Liver (tissue), 9 donors: ENCODE measurements around the gene VAV3. TPM values are rescaled to one million over a fixed set of nuclear protein-coding genes. Genes with fewer than 3 reads are reported as not detected.

Experiments
- DNase-seq: peaks from one replicate; pipeline ENCODE4 v3.0.0-alpha.2; 2017; ENCODE audit warnings: low spot score
- H3K27ac ChIP-seq, 2 donors: one replicate each; pipeline ENCODE4 v1.7.0; 2013; ENCODE audit warnings: inconsistent platforms in 2 of 2, low read length in 2 of 2, control low read depth in 1 of 2, low read depth in 1 of 2, mild to moderate bottlenecking in 1 of 2
- H3K27me3 ChIP-seq, 4 donors: one replicate each; pipeline versions ENCODE4 v1.6.1 to v1.7.0; 2013; ENCODE audit warnings: low read length in 3 of 4, inconsistent platforms in 1 of 4, mild to moderate bottlenecking in 1 of 4, moderate library complexity in 1 of 4; ENCODE audit not compliant: control insufficient read depth in 4 of 4, insufficient read depth in 4 of 4
- H3K36me3 ChIP-seq, 4 donors: one replicate each; pipeline versions ENCODE4 v1.6.1 to v1.7.0; 2013; ENCODE audit warnings: low read length in 3 of 4, mild to moderate bottlenecking in 3 of 4, low read depth in 1 of 4, moderate library complexity in 1 of 4; ENCODE audit not compliant: control insufficient read depth in 4 of 4, insufficient read depth in 3 of 4
- H3K4me1 ChIP-seq, 4 donors: one replicate each; pipeline versions ENCODE4 v1.6.1 to v1.7.0; 2013; ENCODE audit warnings: low read length in 3 of 4, mild to moderate bottlenecking in 3 of 4, moderate library complexity in 1 of 4; ENCODE audit not compliant: control insufficient read depth in 4 of 4, insufficient read depth in 4 of 4
- H3K4me3 ChIP-seq, 3 donors: one replicate each; pipeline versions ENCODE4 v1.6.1 to v1.7.0; 2013; ENCODE audit warnings: low read length in 3 of 3, control low read depth in 1 of 3, low read depth in 1 of 3, mild to moderate bottlenecking in 1 of 3
- H3K9ac ChIP-seq, 2 donors: one replicate each; pipeline ENCODE4 v1.7.0; 2013; ENCODE audit warnings: low read length in 2 of 2, mild to moderate bottlenecking in 2 of 2, moderate library complexity in 2 of 2, control low read depth in 1 of 2, low read depth in 1 of 2
- H3K9me3 ChIP-seq, 4 donors: one replicate each; pipeline versions ENCODE4 v1.6.1 to v1.7.0; 2013; ENCODE audit warnings: low read length in 3 of 4; ENCODE audit not compliant: control insufficient read depth in 4 of 4
- EGR1 ChIP-seq, 2 donors: IDR thresholded peaks; 2 replicates each; pipeline ENCODE4 v1.6.1; 2016 to 2018; ENCODE audit warnings: antibody characterized with exemption in 2 of 2, low read depth in 2 of 2
- FOXA1 ChIP-seq: IDR thresholded peaks from 2 replicates; pipeline ENCODE4 v1.6.1; 2016; ENCODE audit warnings: antibody characterized with exemption
- FOXA2 ChIP-seq: IDR thresholded peaks from 2 replicates; pipeline ENCODE4 v1.6.1; 2016; ENCODE audit warnings: antibody characterized with exemption
- GABPA ChIP-seq, 2 donors: IDR thresholded peaks in 1 of 2; conservative IDR thresholded peaks in 1 of 2; 2 replicates each; pipeline ENCODE4 v1.6.1; 2016; ENCODE audit warnings: antibody characterized with exemption in 2 of 2, mild to moderate bottlenecking in 1 of 2, moderate library complexity in 1 of 2
- HNF4A ChIP-seq, 2 donors: conservative IDR thresholded peaks; 2 replicates each; pipeline ENCODE4 v1.6.1; 2016; ENCODE audit warnings: antibody characterized with exemption in 2 of 2, mild to moderate bottlenecking in 2 of 2
- HNF4G ChIP-seq: IDR thresholded peaks from 2 replicates; pipeline ENCODE4 v1.6.1; 2016; ENCODE audit warnings: antibody characterized with exemption
- JUND ChIP-seq, 2 donors: IDR thresholded peaks; 2 replicates each; pipeline ENCODE4 v1.6.1; 2016; ENCODE audit warnings: antibody characterized with exemption in 2 of 2
- MAX ChIP-seq: IDR thresholded peaks from 2 replicates; pipeline ENCODE4 v1.6.1; 2016; ENCODE audit warnings: antibody characterized with exemption
- NR2F2 ChIP-seq: IDR thresholded peaks from 2 replicates; pipeline ENCODE4 v1.6.1; 2016; ENCODE audit warnings: antibody characterized with exemption
- RXRA ChIP-seq, 2 donors: IDR thresholded peaks; 2 replicates each; pipeline ENCODE4 v1.6.1; 2017 to 2018; ENCODE audit warnings: antibody characterized with exemption in 2 of 2, mild to moderate bottlenecking in 1 of 2
- SP1 ChIP-seq: IDR thresholded peaks from 2 replicates; pipeline ENCODE4 v1.6.1; 2018; ENCODE audit warnings: antibody characterized with exemption, mild to moderate bottlenecking
- TAF1 ChIP-seq: conservative IDR thresholded peaks from 2 replicates; pipeline ENCODE4 v1.6.1; 2016; ENCODE audit warnings: antibody characterized with exemption, mild to moderate bottlenecking
- YY1 ChIP-seq: IDR thresholded peaks from 2 replicates; pipeline ENCODE4 v1.6.1; 2016; ENCODE audit warnings: antibody characterized with exemption, mild to moderate bottlenecking
- ZBTB33 ChIP-seq: IDR thresholded peaks from 2 replicates; pipeline ENCODE4 v1.6.1; 2016; ENCODE audit warnings: antibody characterized with exemption
- WGBS: extraction: QIAGEN DNeasy Blood & Tissue Kit; methylation state at CpG from one replicate; pipeline ENCODE4 v1.1.7; 2013; 5-methylcytosine and 5-hydroxymethylcytosine counted together
- polyA plus RNA-seq, 2 donors: library from polyadenylated mRNA; stranded (reverse) in 1 of 2; unstranded in 1 of 2; fragments of 200-250 nt in 1 of 2; fragments of >200 nt in 1 of 2; fragmentation: Nextera tagmentation in 1 of 2; extraction: Ambion mirVana in 1 of 2; gene quantifications; one replicate each; pipeline versions ENCODE4 v1.2.1 to v1.2.3, GENCODE V29; 2013 to 2015
- total RNA-seq, 2 donors: library from RNA; depleted of rRNA; stranded (reverse); fragments of >200 nt; gene quantifications; one replicate each; pipeline ENCODE4 v1.2.3, GENCODE V29; 2014
- TF ChIP-seq, protein P1 (sequence below): IDR thresholded peaks from 2 replicates; pipeline ENCODE4 v1.6.1; 2016; ENCODE audit warnings: antibody characterized with exemption, mild to moderate bottlenecking
- TF ChIP-seq, protein P2 (sequence below): fragments of 150-350 bp; IDR thresholded peaks from 2 replicates; pipeline ENCODE4 v1.5.1; 2017; ENCODE audit warnings: improper control_type of control experiment, low read depth, low read length; ENCODE audit not compliant: missing input control
- donor health status: healthy.
- donor health status: healthy.
- donor health status: healthy.
- donor health status: healthy.
- donor health status: healthy.

Gene VAV3
- total and polyA plus RNA-seq, 4 donors = 0.46 to 4.8 (median 2.7) TPM

DNA sequence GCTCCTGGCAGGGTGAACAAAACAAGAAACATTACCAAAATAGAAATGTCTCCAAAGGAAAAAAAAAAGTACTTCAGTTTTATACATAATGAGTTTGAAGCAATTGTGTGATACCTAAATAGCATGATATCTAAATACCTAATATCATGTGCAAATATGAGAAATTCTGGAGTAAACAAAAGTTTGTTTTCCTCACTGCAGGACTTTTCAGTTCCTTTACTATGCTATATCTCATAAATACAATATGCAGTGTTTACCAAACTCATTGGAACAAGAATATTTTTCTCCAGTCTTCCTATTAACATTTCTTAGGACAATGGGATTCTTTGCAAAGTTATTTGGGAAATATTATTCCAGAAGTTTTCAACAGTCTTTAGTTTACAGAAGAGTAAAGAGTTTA, 98.1 kb downstream of the VAV3 start (continued):
- TF ChIP-seq, protein P1, sequence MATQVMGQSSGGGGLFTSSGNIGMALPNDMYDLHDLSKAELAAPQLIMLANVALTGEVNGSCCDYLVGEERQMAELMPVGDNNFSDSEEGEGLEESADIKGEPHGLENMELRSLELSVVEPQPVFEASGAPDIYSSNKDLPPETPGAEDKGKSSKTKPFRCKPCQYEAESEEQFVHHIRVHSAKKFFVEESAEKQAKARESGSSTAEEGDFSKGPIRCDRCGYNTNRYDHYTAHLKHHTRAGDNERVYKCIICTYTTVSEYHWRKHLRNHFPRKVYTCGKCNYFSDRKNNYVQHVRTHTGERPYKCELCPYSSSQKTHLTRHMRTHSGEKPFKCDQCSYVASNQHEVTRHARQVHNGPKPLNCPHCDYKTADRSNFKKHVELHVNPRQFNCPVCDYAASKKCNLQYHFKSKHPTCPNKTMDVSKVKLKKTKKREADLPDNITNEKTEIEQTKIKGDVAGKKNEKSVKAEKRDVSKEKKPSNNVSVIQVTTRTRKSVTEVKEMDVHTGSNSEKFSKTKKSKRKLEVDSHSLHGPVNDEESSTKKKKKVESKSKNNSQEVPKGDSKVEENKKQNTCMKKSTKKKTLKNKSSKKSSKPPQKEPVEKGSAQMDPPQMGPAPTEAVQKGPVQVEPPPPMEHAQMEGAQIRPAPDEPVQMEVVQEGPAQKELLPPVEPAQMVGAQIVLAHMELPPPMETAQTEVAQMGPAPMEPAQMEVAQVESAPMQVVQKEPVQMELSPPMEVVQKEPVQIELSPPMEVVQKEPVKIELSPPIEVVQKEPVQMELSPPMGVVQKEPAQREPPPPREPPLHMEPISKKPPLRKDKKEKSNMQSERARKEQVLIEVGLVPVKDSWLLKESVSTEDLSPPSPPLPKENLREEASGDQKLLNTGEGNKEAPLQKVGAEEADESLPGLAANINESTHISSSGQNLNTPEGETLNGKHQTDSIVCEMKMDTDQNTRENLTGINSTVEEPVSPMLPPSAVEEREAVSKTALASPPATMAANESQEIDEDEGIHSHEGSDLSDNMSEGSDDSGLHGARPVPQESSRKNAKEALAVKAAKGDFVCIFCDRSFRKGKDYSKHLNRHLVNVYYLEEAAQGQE = no peak

- Histone ChIP-seq H3K36me3 (no peaks in the 10 kb centered on the region), H3K27me3 (no peaks in the 10 kb centered on the region), H3K4me3 (no peak overlapping the region), H3K9me3 (no peaks in the 10 kb centered on the region), H3K4me1 (no peaks in the 10 kb centered on the region), H3K9ac (no peak overlapping the region), H3K27ac (no peak overlapping the region)
- TF ChIP-seq HNF4A (conservative IDR thresholded peaks at IDR 0.05) (no peak), JUND (IDR thresholded peaks at IDR 0.05) (no peak), FOXA2 (no peak), RXRA (IDR thresholded peaks at IDR 0.05) (no peak), TAF1 (no peak), FOXA1 (no peak), ZBTB33 (no peak), EGR1 (IDR thresholded peaks at IDR 0.05; ENCODE audit: low read depth in 2 of 2) (no peak), HNF4G (no peak), GABPA (IDR thresholded peaks at IDR 0.05 in 1 of 2, conservative IDR thresholded peaks at IDR 0.05 in 1 of 2) (no peak), SP1 (no peak), MAX (no peak)
- TF ChIP-seq, protein P2, sequence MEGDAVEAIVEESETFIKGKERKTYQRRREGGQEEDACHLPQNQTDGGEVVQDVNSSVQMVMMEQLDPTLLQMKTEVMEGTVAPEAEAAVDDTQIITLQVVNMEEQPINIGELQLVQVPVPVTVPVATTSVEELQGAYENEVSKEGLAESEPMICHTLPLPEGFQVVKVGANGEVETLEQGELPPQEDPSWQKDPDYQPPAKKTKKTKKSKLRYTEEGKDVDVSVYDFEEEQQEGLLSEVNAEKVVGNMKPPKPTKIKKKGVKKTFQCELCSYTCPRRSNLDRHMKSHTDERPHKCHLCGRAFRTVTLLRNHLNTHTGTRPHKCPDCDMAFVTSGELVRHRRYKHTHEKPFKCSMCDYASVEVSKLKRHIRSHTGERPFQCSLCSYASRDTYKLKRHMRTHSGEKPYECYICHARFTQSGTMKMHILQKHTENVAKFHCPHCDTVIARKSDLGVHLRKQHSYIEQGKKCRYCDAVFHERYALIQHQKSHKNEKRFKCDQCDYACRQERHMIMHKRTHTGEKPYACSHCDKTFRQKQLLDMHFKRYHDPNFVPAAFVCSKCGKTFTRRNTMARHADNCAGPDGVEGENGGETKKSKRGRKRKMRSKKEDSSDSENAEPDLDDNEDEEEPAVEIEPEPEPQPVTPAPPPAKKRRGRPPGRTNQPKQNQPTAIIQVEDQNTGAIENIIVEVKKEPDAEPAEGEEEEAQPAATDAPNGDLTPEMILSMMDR = no peak
- 68% methylated on average over 1 of the region's 1 CpG for WGBS
- no peak for DNase-seq
These were observed 99.4 kb downstream of the VAV3 start for GRCh38 chr1:107865627-107866026.

GRCh38 chr1:107863342-107863741, 101.6 kb downstream of the VAV3 start:
- Histone ChIP-seq H3K9me3 (no peaks in the 10 kb centered on the region), H3K27ac (no peak overlapping the region), H3K27me3 (peaks cover 0 to 2% (median 0%) of the 10 kb centered on the region in 4 donors), H3K36me3 (no peaks in the 10 kb centered on the region), H3K4me1 (no peaks in the 10 kb centered on the region), H3K9ac (no peak overlapping the region), H3K4me3 (no peak overlapping the region)
- TF ChIP-seq, protein P2 = no peak
- TF ChIP-seq YY1 (no peak), FOXA1 (no peak), HNF4G (no peak), EGR1 (IDR thresholded peaks at IDR 0.05; ENCODE audit: low read depth in 2 of 2) (no peak), NR2F2 (no peak), MAX (no peak), HNF4A (conservative IDR thresholded peaks at IDR 0.05) (no peak)
- TF ChIP-seq, protein P1 = no peak
- whole genome bisulfite sequencing = 76% methylated on average over 4 of the region's 4 CpGs
- no peak for DNase-seq
